Liver (tissue), 9 donors: Measurements from ENCODE around the gene UBE2E2. TPM values are rescaled to one million over a fixed set of nuclear protein-coding genes. Genes with fewer than 3 reads are reported as not detected.

Source experiments
- DNase-seq: peaks from one replicate; pipeline ENCODE4 v3.0.0-alpha.2; 2017; ENCODE audit warnings: low spot score
- H3K27ac ChIP-seq, 2 donors: one replicate each; pipeline ENCODE4 v1.7.0; 2013; ENCODE audit warnings: inconsistent platforms in 2 of 2, low read length in 2 of 2, control low read depth in 1 of 2, low read depth in 1 of 2, mild to moderate bottlenecking in 1 of 2
- H3K27me3 ChIP-seq, 4 donors: one replicate each; pipeline versions ENCODE4 v1.6.1 to v1.7.0; 2013; ENCODE audit warnings: low read length in 3 of 4, inconsistent platforms in 1 of 4, mild to moderate bottlenecking in 1 of 4, moderate library complexity in 1 of 4; ENCODE audit not compliant: control insufficient read depth in 4 of 4, insufficient read depth in 4 of 4
- H3K36me3 ChIP-seq, 4 donors: one replicate each; pipeline versions ENCODE4 v1.6.1 to v1.7.0; 2013; ENCODE audit warnings: low read length in 3 of 4, mild to moderate bottlenecking in 3 of 4, low read depth in 1 of 4, moderate library complexity in 1 of 4; ENCODE audit not compliant: control insufficient read depth in 4 of 4, insufficient read depth in 3 of 4
- H3K4me1 ChIP-seq, 4 donors: one replicate each; pipeline versions ENCODE4 v1.6.1 to v1.7.0; 2013; ENCODE audit warnings: low read length in 3 of 4, mild to moderate bottlenecking in 3 of 4, moderate library complexity in 1 of 4; ENCODE audit not compliant: control insufficient read depth in 4 of 4, insufficient read depth in 4 of 4
- H3K4me3 ChIP-seq, 3 donors: one replicate each; pipeline versions ENCODE4 v1.6.1 to v1.7.0; 2013; ENCODE audit warnings: low read length in 3 of 3, control low read depth in 1 of 3, low read depth in 1 of 3, mild to moderate bottlenecking in 1 of 3
- H3K9ac ChIP-seq, 2 donors: one replicate each; pipeline ENCODE4 v1.7.0; 2013; ENCODE audit warnings: low read length in 2 of 2, mild to moderate bottlenecking in 2 of 2, moderate library complexity in 2 of 2, control low read depth in 1 of 2, low read depth in 1 of 2
- H3K9me3 ChIP-seq, 4 donors: one replicate each; pipeline versions ENCODE4 v1.6.1 to v1.7.0; 2013; ENCODE audit warnings: low read length in 3 of 4; ENCODE audit not compliant: control insufficient read depth in 4 of 4
- ATF3 ChIP-seq: IDR thresholded peaks from 2 replicates; pipeline ENCODE4 v1.6.1; 2016; ENCODE audit warnings: antibody characterized with exemption
- CTCF ChIP-seq: fragments of 150-350 bp; IDR thresholded peaks from 2 replicates; pipeline ENCODE4 v1.5.1; 2017; ENCODE audit warnings: improper control_type of control experiment, low read depth, low read length; ENCODE audit not compliant: missing input control
- EGR1 ChIP-seq, 2 donors: IDR thresholded peaks; 2 replicates each; pipeline ENCODE4 v1.6.1; 2016 to 2018; ENCODE audit warnings: antibody characterized with exemption in 2 of 2, low read depth in 2 of 2
- FOXA1 ChIP-seq: IDR thresholded peaks from 2 replicates; pipeline ENCODE4 v1.6.1; 2016; ENCODE audit warnings: antibody characterized with exemption
- FOXA2 ChIP-seq: IDR thresholded peaks from 2 replicates; pipeline ENCODE4 v1.6.1; 2016; ENCODE audit warnings: antibody characterized with exemption
- GABPA ChIP-seq, 2 donors: IDR thresholded peaks in 1 of 2; conservative IDR thresholded peaks in 1 of 2; 2 replicates each; pipeline ENCODE4 v1.6.1; 2016; ENCODE audit warnings: antibody characterized with exemption in 2 of 2, mild to moderate bottlenecking in 1 of 2, moderate library complexity in 1 of 2
- HNF4A ChIP-seq, 2 donors: conservative IDR thresholded peaks; 2 replicates each; pipeline ENCODE4 v1.6.1; 2016; ENCODE audit warnings: antibody characterized with exemption in 2 of 2, mild to moderate bottlenecking in 2 of 2
- HNF4G ChIP-seq: IDR thresholded peaks from 2 replicates; pipeline ENCODE4 v1.6.1; 2016; ENCODE audit warnings: antibody characterized with exemption
- JUND ChIP-seq, 2 donors: IDR thresholded peaks; 2 replicates each; pipeline ENCODE4 v1.6.1; 2016; ENCODE audit warnings: antibody characterized with exemption in 2 of 2
- MAX ChIP-seq: IDR thresholded peaks from 2 replicates; pipeline ENCODE4 v1.6.1; 2016; ENCODE audit warnings: antibody characterized with exemption
- NR2F2 ChIP-seq: IDR thresholded peaks from 2 replicates; pipeline ENCODE4 v1.6.1; 2016; ENCODE audit warnings: antibody characterized with exemption
- RAD21 ChIP-seq, 2 donors: IDR thresholded peaks; 2 replicates each; pipeline ENCODE4 v1.6.1; 2016; ENCODE audit warnings: antibody characterized with exemption in 2 of 2, mild to moderate bottlenecking in 2 of 2
- REST ChIP-seq: IDR thresholded peaks from 2 replicates; pipeline ENCODE4 v1.6.1; 2016; ENCODE audit warnings: antibody characterized with exemption, mild to moderate bottlenecking
- RXRA ChIP-seq, 2 donors: IDR thresholded peaks; 2 replicates each; pipeline ENCODE4 v1.6.1; 2017 to 2018; ENCODE audit warnings: antibody characterized with exemption in 2 of 2, mild to moderate bottlenecking in 1 of 2
- SP1 ChIP-seq: IDR thresholded peaks from 2 replicates; pipeline ENCODE4 v1.6.1; 2018; ENCODE audit warnings: antibody characterized with exemption, mild to moderate bottlenecking
- TAF1 ChIP-seq: conservative IDR thresholded peaks from 2 replicates; pipeline ENCODE4 v1.6.1; 2016; ENCODE audit warnings: antibody characterized with exemption, mild to moderate bottlenecking
- ZBTB33 ChIP-seq: IDR thresholded peaks from 2 replicates; pipeline ENCODE4 v1.6.1; 2016; ENCODE audit warnings: antibody characterized with exemption
- WGBS: extraction: QIAGEN DNeasy Blood & Tissue Kit; methylation state at CpG from one replicate; pipeline ENCODE4 v1.1.7; 2013; 5-methylcytosine and 5-hydroxymethylcytosine counted together
- polyA plus RNA-seq, 2 donors: library from polyadenylated mRNA; stranded (reverse) in 1 of 2; unstranded in 1 of 2; fragments of 200-250 nt in 1 of 2; fragments of >200 nt in 1 of 2; fragmentation: Nextera tagmentation in 1 of 2; extraction: Ambion mirVana in 1 of 2; gene quantifications; one replicate each; pipeline versions ENCODE4 v1.2.1 to v1.2.3, GENCODE V29; 2013 to 2015
- total RNA-seq, 2 donors: library from RNA; depleted of rRNA; stranded (reverse); fragments of >200 nt; gene quantifications; one replicate each; pipeline ENCODE4 v1.2.3, GENCODE V29; 2014
- donor health status: healthy.
- donor health status: healthy.
- donor health status: healthy.
- donor health status: healthy.
- donor health status: healthy.

UBE2E2 gene
- total and polyA plus RNA-seq, 4 donors: 9.0 to 27.8 (median 16.8) TPM

- no peaks in the 10 kb centered on the region for H3K4me1 ChIP-seq
- H3K4me3 ChIP-seq: no peak overlapping the region
- H3K27ac ChIP-seq: no peak overlapping the region
- H3K36me3 ChIP-seq: no peaks in the 10 kb centered on the region
- H3K9me3 ChIP-seq: no peaks in the 10 kb centered on the region
- H3K27me3 ChIP-seq: no peaks in the 10 kb centered on the region
- H3K9ac ChIP-seq: no peak overlapping the region
- 95% methylated on average over 2 of the region's 2 CpGs for WGBS
- no peak for DNase-seq
- TF ChIP-seq GABPA (IDR thresholded peaks at IDR 0.05 in 1 of 2, conservative IDR thresholded peaks at IDR 0.05 in 1 of 2) (no peak), FOXA2 (no peak), ATF3 (no peak), EGR1 (IDR thresholded peaks at IDR 0.05; ENCODE audit: low read depth in 2 of 2) (no peak), TAF1 (no peak), SP1 (no peak), NR2F2 (no peak), REST (no peak), CTCF (no peak), HNF4A (conservative IDR thresholded peaks at IDR 0.05) (no peak), ZBTB33 (no peak), FOXA1 (no peak), HNF4G (no peak), RAD21 (IDR thresholded peaks at IDR 0.05) (no peak), JUND (IDR thresholded peaks at IDR 0.05) (no peak), RXRA (IDR thresholded peaks at IDR 0.05) (no peak), MAX (no peak)
Measured at GRCh38 chr3:23450806-23451205, 247.7 kb downstream of the UBE2E2 start.

GRCh38 chr3:23452408-23452807 lies 249.3 kb downstream of the UBE2E2 start:
- WGBS: 93% methylated on average over 1 of the region's 1 CpG
- no peak overlapping the region for H3K9ac ChIP-seq
- H3K36me3 ChIP-seq: no peaks in the 10 kb centered on the region
- H3K27ac ChIP-seq: no peak overlapping the region
- no peaks in the 10 kb centered on the region for H3K4me1 ChIP-seq
- TF ChIP-seq EGR1 (IDR thresholded peaks at IDR 0.05; ENCODE audit: low read depth in 2 of 2) (no peak), FOXA2 (no peak), CTCF (no peak), SP1 (no peak), HNF4G (no peak), FOXA1 (no peak), REST (no peak), RAD21 (IDR thresholded peaks at IDR 0.05) (no peak), MAX (no peak), HNF4A (conservative IDR thresholded peaks at IDR 0.05) (no peak)
- no peaks in the 10 kb centered on the region for H3K27me3 ChIP-seq
- H3K9me3 ChIP-seq: no peaks in the 10 kb centered on the region
- no peak overlapping the region for H3K4me3 ChIP-seq
- DNase-seq: no peak
